Natural killer cell (primary cell): ENCODE measurements around the gene SEMA3C. TPM values are rescaled to one million over a fixed set of nuclear protein-coding genes. Genes with fewer than 3 reads are reported as not detected.

Experiments
- ATAC-seq, 3 donors: fragments of 150-1000 bp in 2 of 3; fragments of 200-7000 bp in 1 of 3; cut with Tn5 transposase; 1 replicate in 1 of 3; 2 replicates in 2 of 3; pipeline ENCODE4 v1.10.0; 2021; ENCODE audit warnings: mild to moderate bottlenecking in 2 of 3, moderate library complexity in 2 of 3
- DNase-seq, 2 donors: peaks; one replicate each; pipeline versions ENCODE4 v3.0.0 to v3.0.0-alpha.2; 2013 to 2021; ENCODE audit warnings: mixed read lengths in 1 of 2
- H3K27ac ChIP-seq: one replicate; pipeline ENCODE4 v1.5.1; 2013; ENCODE audit warnings: mild to moderate bottlenecking, low read length
- H3K27me3 ChIP-seq: one replicate; pipeline ENCODE4 v1.6.1; 2013; ENCODE audit warnings: low read length; ENCODE audit not compliant: control insufficient read depth, insufficient read depth
- H3K36me3 ChIP-seq: one replicate; pipeline ENCODE4 v1.6.1; 2013; ENCODE audit warnings: low read length; ENCODE audit not compliant: control insufficient read depth, insufficient read depth
- H3K4me1 ChIP-seq: one replicate; pipeline ENCODE4 v1.6.1; 2013; ENCODE audit warnings: low read length; ENCODE audit not compliant: control insufficient read depth, insufficient read depth
- H3K4me3 ChIP-seq: one replicate; pipeline ENCODE4 v1.5.1; 2013; ENCODE audit warnings: low read length
- H3K9me3 ChIP-seq: one replicate; pipeline ENCODE4 v1.6.1; 2013; ENCODE audit warnings: low read length; ENCODE audit not compliant: control insufficient read depth, insufficient read depth
- H3K27ac Mint-ChIP-seq, 2 donors: one replicate each; pipeline ENCODE4 v1.8.0; 2022; ENCODE audit warnings: mild to moderate bottlenecking in 2 of 2, mixed read lengths in 2 of 2, moderate library complexity in 1 of 2
- H3K27me3 Mint-ChIP-seq, 2 donors: one replicate each; pipeline ENCODE4 v1.8.0; 2022; ENCODE audit warnings: low read depth in 2 of 2, mixed read lengths in 2 of 2
- H3K36me3 Mint-ChIP-seq: one replicate; pipeline ENCODE4 v1.8.0; 2022; ENCODE audit warnings: mixed read lengths
- H3K4me1 Mint-ChIP-seq, 2 donors: one replicate each; pipeline ENCODE4 v1.8.0; 2022; ENCODE audit warnings: mixed read lengths in 2 of 2
- H3K4me3 Mint-ChIP-seq: one replicate; pipeline ENCODE4 v1.8.0; 2022; ENCODE audit warnings: mild to moderate bottlenecking, moderate library complexity, mixed read lengths
- H3K9me3 Mint-ChIP-seq, 2 donors: one replicate each; pipeline ENCODE4 v1.8.0; 2022; ENCODE audit warnings: mixed read lengths in 2 of 2
- CTCF ChIP-seq: fragments of 200-600 bp; IDR thresholded peaks from one replicate; pipeline ENCODE4 v1.8.0; 2022; ENCODE audit warnings: antibody characterized with exemption
- WGBS: methylation state at CpG from one replicate; pipeline ENCODE4 v1.1.7; 2013; ENCODE audit warnings: missing lambda C conversion rate; ENCODE audit not compliant: insufficient coverage; 5-methylcytosine and 5-hydroxymethylcytosine counted together
- intact Hi-C: fragments of 100-400 bp; cut with micrococcal nuclease; formaldehyde crosslinking; loops from one replicate; pipeline ENCODE4 v1.14.2; 2022
- total RNA-seq, 4 donors: library from RNA; stranded (reverse); fragments of 120-200 nt in 1 of 4; gene quantifications; one replicate each; pipeline versions ENCODE4 v1.2.3 to v1.2.4, GENCODE V29; 2013 to 2022

The SEMA3C gene
- total RNA-seq, 3 donors from 2014 or later (not counting 1 experiment from before 2014, with no cell fraction given) = 0.41 to 12.2 (median 0.94) TPM

DNA sequence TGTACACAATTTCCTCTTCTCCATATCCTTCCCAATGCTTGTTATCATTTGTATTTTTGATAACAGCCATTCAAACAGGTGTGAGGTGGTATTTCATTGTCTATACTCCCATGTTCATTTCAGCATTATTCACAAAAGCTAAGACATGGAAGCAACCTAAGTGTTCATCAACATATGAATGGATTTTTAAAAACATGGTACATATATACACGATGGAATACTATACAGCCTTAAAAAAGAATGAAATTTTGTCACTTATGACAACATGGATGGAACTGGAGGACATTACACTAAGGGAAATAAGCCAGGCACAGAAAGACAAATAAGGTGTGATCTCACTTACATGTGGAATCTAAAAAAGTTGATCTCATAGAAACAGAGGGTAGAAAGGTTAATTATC, 109.3 kb downstream of the SEMA3C start:
- Histone ChIP-seq H3K9me3 (no peaks in the 10 kb centered on the region), H3K27me3 (no peaks in the 10 kb centered on the region), H3K27ac (no peak overlapping the region), H3K36me3 (no peaks in the 10 kb centered on the region), H3K4me1 (no peaks in the 10 kb centered on the region), H3K4me3 (no peak overlapping the region)
- H3K27me3 Mint-ChIP-seq = no peaks in the 10 kb centered on the region
- no peak overlapping the region for H3K27ac Mint-ChIP-seq
- H3K36me3 Mint-ChIP-seq = peaks cover 3% of the 10 kb centered on the region
- no peak overlapping the region for H3K4me3 Mint-ChIP-seq
- intact Hi-C loops = no loop called here
- no peak for DNase-seq
- TF ChIP-seq CTCF = no peak
- no CpG with 5 or more reads among the region's 1 CpG for WGBS
- no peak for ATAC-seq
- H3K9me3 Mint-ChIP-seq = peaks cover 7 to 8% of the 10 kb centered on the region in 2 donors
- H3K4me1 Mint-ChIP-seq = no peaks in the 10 kb centered on the region

GRCh38 chr7:80807166-80807900, 111.5 kb downstream of the SEMA3C start:
- Mint-ChIP-seq H3K9me3 (peaks cover 2 to 4% of the 10 kb centered on the region in 2 donors), H3K27ac (no peak overlapping the region), H3K4me1 (no peaks in the 10 kb centered on the region), H3K27me3 (no peaks in the 10 kb centered on the region), H3K36me3 (no peaks in the 10 kb centered on the region), H3K4me3 (no peak overlapping the region)
- Histone ChIP-seq H3K9me3 (no peaks in the 10 kb centered on the region), H3K27me3 (no peaks in the 10 kb centered on the region), H3K4me3 (no peak overlapping the region), H3K36me3 (no peaks in the 10 kb centered on the region), H3K27ac (no peak overlapping the region), H3K4me1 (no peaks in the 10 kb centered on the region)
- intact Hi-C loops = no loop called here
- ATAC-seq (no peak), DNase-seq (no peak)
- WGBS = 89% methylated on average over 2 of the region's 3 CpGs
- TF ChIP-seq CTCF = no peak

DNA sequence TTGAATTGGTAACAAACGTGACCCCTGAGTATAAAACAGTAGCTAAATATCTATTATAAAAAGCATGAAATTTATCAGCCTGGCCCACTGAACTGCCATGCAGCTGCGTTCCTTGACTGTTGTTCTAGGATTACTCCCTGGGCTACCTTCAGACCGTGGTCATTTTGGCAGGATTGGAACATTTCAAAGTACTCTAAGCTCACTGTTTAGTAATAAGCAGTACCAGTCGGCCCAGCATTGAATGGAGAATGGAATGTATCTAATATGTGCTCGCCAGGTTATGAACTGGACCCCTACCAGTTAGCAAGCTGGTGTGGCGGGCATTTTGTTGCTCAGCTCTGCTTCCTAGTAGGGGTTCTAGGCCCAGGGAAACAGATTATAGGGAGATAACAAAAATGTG, 112.2 kb downstream of the SEMA3C start:
- intact Hi-C loops = no loop called here
- ATAC-seq (no peak), DNase-seq (no peak)
- H3K4me3 ChIP-seq = no peak overlapping the region
- no peak for TF ChIP-seq CTCF
- H3K27me3 ChIP-seq = no peaks in the 10 kb centered on the region
- H3K36me3 ChIP-seq = no peaks in the 10 kb centered on the region
- Mint-ChIP-seq H3K4me3 (no peak overlapping the region), H3K27ac (no peak overlapping the region), H3K4me1 (no peaks in the 10 kb centered on the region), H3K36me3 (no peaks in the 10 kb centered on the region), H3K9me3 (peaks cover 2 to 4% of the 10 kb centered on the region in 2 donors), H3K27me3 (no peaks in the 10 kb centered on the region)
- no peaks in the 10 kb centered on the region for H3K4me1 ChIP-seq
- 85% methylated on average over 6 of the region's 6 CpGs for WGBS
- no peak overlapping the region for H3K27ac ChIP-seq
- H3K9me3 ChIP-seq = no peaks in the 10 kb centered on the region

GRCh38 chr7:80804589-80804988, 114.3 kb downstream of the SEMA3C start:
- Mint-ChIP-seq H3K4me1 (no peaks in the 10 kb centered on the region), H3K27me3 (no peaks in the 10 kb centered on the region), H3K4me3 (no peak overlapping the region), H3K36me3 (no peaks in the 10 kb centered on the region), H3K27ac (no peak overlapping the region), H3K9me3 (peaks cover under 1 to 2% of the 10 kb centered on the region in 2 donors)
- no peak for DNase-seq
- H3K4me1 ChIP-seq = no peaks in the 10 kb centered on the region
- no peaks in the 10 kb centered on the region for H3K9me3 ChIP-seq
- no peak for TF ChIP-seq CTCF
- 78% methylated on average over 2 of the region's 4 CpGs for WGBS
- intact Hi-C loops = no loop called here
- no peaks in the 10 kb centered on the region for H3K36me3 ChIP-seq
- H3K27me3 ChIP-seq = no peaks in the 10 kb centered on the region
- no peak for ATAC-seq
- H3K27ac ChIP-seq = no peak overlapping the region
- H3K4me3 ChIP-seq = no peak overlapping the region
